Ovary (tissue), 9 donors: ENCODE results near the gene DLG5. TPM values are rescaled to one million over a fixed set of nuclear protein-coding genes. Genes with fewer than 3 reads are reported as not detected.
"Not testable (repeated sequence)": the region's sequence is repeated elsewhere in the genome, so short reads cannot be mapped to it uniquely, and the experiment has no call there.

Experiments used
- DNase-seq, 5 donors: peaks; one replicate each; pipeline ENCODE4 v3.0.0-alpha.2; 2019 to 2020
- H3K27ac ChIP-seq, 2 donors: fragments of 200-600 bp; one replicate each; pipeline versions ENCODE4 v1.5.1 to v1.8.0; 2019 to 2022
- H3K27me3 ChIP-seq: fragments of 200-600 bp; one replicate; pipeline ENCODE4 v1.8.0; 2022
- H3K36me3 ChIP-seq: fragments of 200-600 bp; sonication (generic); one replicate; pipeline ENCODE4 v1.5.1; 2019
- H3K4me1 ChIP-seq: one replicate; pipeline ENCODE4 v1.8.1; 2013; ENCODE audit warnings: mild to moderate bottlenecking, moderate library complexity; ENCODE audit not compliant: insufficient read depth
- H3K4me3 ChIP-seq: fragments of 200-600 bp; sonication (generic); one replicate; pipeline ENCODE4 v1.5.1; 2017
- H3K9me3 ChIP-seq, 2 donors: fragments of 200-600 bp in 1 of 2; sonication (generic) in 1 of 2; one replicate each; pipeline versions ENCODE4 v1.5.1 to v1.8.1; 2013 to 2019; ENCODE audit warnings: mild to moderate bottlenecking in 1 of 2, moderate library complexity in 1 of 2
- EP300 ChIP-seq: sonication (generic); formaldehyde crosslinking; IDR thresholded peaks from one replicate; pipeline ENCODE4 v1.6.1; 2017; ENCODE audit warnings: antibody characterized with exemption
- POLR2A ChIP-seq: fragments of 450-650 bp; IDR thresholded peaks from one replicate; pipeline ENCODE4 v1.6.1; 2017; ENCODE audit warnings: antibody characterized with exemption, mild to moderate bottlenecking, moderate library complexity
- WGBS, 3 donors: extraction: QIAGEN DNeasy Blood & Tissue Kit in 1 of 3; methylation state at CpG; one replicate each; pipeline versions ENCODE4 v1.1.5 to v1.1.7; 2013 to 2017; 5-methylcytosine and 5-hydroxymethylcytosine counted together
- intact Hi-C, 4 donors: fragments of 100-400 bp; cut with DNase I; formaldehyde crosslinking; loops; one replicate each; pipeline versions ENCODE4 v1.11.0 to v1.15.1; 2022 to 2023
- polyA plus RNA-seq, 2 donors: library from polyadenylated mRNA; stranded (reverse); fragments of 200-250 nt in 1 of 2; fragments of 350-450 nt in 1 of 2; fragmentation: Illumina TruSeq in 1 of 2; extraction: RNeasy Lipid Tissue Mini Kit (QIAGEN cat#74804) in 1 of 2; gene quantifications; one replicate each; pipeline ENCODE4 v1.2.3, GENCODE V29; 2013 to 2014
- total RNA-seq, 7 donors: library from RNA; depleted of rRNA in 2 of 7; stranded (reverse); fragments of >200 nt in 2 of 7; fragmentation: NEBNext Ultra II Directional in 3 of 7; extraction: Animal tissue kit (Norgen Biotek cat#: 25700) in 3 of 7; gene quantifications; one replicate each; pipeline versions ENCODE4 v1.1.0 to v1.2.4, GENCODE V29; 2016 to 2023
- TF ChIP-seq, protein P1 (sequence below), 3 donors: fragments of 450-650 bp in 2 of 3; fragments of 200-600 bp in 1 of 3; IDR thresholded peaks; one replicate each; pipeline versions ENCODE4 v1.5.1 to v1.8.0; 2016 to 2022; ENCODE audit warnings: antibody characterized with exemption in 3 of 3, mild to moderate bottlenecking in 1 of 3
- donor health status: DM: no; HTN: no; CAD: no; lungs with moderate emphysema.
- donor health status: DM: no; HTN: no; CAD: no.
- donor health status: Bipolar disorder and iron deficiency.
- donor health status: DM: yes; HTN: yes; CAD: no.
- donor health status: DM: no; HTN: no; CAD: no.
- donor health status: DM: yes; HTN: yes; CAD: no.

DLG5 gene
- total and polyA plus RNA-seq, 9 donors, result 29.1 to 71.9 (median 42.8) TPM

- H3K9me3 ChIP-seq, result no peaks in the 10 kb centered on the region
- intact Hi-C loops, result no loop called here
- H3K4me1 ChIP-seq, result no peaks in the 10 kb centered on the region
- H3K27me3 ChIP-seq, result peaks cover 2% of the 10 kb centered on the region
- TF ChIP-seq POLR2A, result no peak
- TF ChIP-seq EP300, result no peak
- TF ChIP-seq, protein P1, sequence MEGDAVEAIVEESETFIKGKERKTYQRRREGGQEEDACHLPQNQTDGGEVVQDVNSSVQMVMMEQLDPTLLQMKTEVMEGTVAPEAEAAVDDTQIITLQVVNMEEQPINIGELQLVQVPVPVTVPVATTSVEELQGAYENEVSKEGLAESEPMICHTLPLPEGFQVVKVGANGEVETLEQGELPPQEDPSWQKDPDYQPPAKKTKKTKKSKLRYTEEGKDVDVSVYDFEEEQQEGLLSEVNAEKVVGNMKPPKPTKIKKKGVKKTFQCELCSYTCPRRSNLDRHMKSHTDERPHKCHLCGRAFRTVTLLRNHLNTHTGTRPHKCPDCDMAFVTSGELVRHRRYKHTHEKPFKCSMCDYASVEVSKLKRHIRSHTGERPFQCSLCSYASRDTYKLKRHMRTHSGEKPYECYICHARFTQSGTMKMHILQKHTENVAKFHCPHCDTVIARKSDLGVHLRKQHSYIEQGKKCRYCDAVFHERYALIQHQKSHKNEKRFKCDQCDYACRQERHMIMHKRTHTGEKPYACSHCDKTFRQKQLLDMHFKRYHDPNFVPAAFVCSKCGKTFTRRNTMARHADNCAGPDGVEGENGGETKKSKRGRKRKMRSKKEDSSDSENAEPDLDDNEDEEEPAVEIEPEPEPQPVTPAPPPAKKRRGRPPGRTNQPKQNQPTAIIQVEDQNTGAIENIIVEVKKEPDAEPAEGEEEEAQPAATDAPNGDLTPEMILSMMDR (IDR thresholded peaks at IDR 0.05), result no peak
- 95 to 98% (median 97%) methylated on average over 9 of the region's 9 CpGs for WGBS, 3 donors
- DNase-seq, result no peak
- H3K36me3 ChIP-seq, result no peaks in the 10 kb centered on the region
- no peak overlapping the region for H3K4me3 ChIP-seq
- no peak overlapping the region for H3K27ac ChIP-seq
These were observed 146.4 kb downstream of the DLG5 start for GRCh38 chr10:77780180-77780579.

DNA sequence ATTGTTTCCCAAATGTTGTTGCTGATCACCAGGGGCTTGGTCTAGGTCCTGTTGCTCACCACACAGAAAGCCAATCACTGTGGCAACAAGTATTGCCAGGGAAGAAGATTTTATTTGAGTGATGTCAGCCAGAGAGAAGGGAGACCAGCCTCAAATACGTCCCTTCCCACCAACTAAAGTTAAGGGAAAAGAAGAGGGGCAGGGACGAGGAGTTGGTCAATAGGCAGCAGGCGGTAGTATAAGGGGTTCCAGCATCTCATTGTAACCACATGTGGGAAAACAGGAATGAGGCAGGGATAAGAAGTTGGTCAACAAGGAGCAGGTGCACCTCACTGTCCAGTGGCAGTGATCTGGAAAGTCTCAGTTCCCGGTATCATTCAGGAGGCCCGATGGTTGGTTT is 150.1 kb downstream of the DLG5 start:
- intact Hi-C loops, result no loop called here
- no peak for DNase-seq
- Histone ChIP-seq H3K36me3 (no peaks in the 10 kb centered on the region), H3K27me3 (no peaks in the 10 kb centered on the region), H3K9me3 (no peaks in the 10 kb centered on the region), H3K4me1 (no peaks in the 10 kb centered on the region), H3K27ac (no peak overlapping the region), H3K4me3 (no peak overlapping the region)
- TF ChIP-seq POLR2A (no peak), EP300 (no peak)
- TF ChIP-seq, protein P1 (IDR thresholded peaks at IDR 0.05), result no peak
- WGBS, 3 donors, result 93 to 94% (median 93%) methylated on average over 5 of the region's 5 CpGs

DNA sequence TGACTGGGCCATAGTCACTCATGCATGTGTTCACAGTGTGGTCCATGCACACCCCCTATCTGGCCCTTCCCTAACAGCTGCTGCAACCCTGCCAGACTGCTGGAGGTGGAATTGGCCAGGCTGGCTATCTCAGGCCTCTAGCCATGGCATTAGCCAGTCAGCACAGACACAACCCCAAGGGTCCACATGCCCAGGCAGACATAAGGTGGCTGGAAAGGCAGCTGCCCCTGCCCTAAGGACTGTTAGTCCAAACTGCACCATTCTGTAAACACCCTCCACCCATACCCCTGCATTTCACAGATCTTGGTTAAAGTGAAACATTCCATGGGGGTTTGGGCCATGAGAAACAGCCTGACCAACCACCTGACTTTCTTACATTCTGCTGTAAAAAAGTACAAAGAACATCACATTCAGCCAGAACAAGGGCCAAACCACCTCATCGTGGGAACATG is 151.6 kb downstream of the DLG5 start:
- Histone ChIP-seq H3K4me3 (no peak overlapping the region), H3K27me3 (no peaks in the 10 kb centered on the region), H3K36me3 (no peaks in the 10 kb centered on the region), H3K27ac (no peak overlapping the region), H3K9me3 (no peaks in the 10 kb centered on the region), H3K4me1 (no peaks in the 10 kb centered on the region)
- DNase-seq, result no peak
- WGBS, 3 donors, result 15 to 47% (median 32%) methylated on average over 1 of the region's 1 CpG
- intact Hi-C loops, result no loop called here
- TF ChIP-seq, protein P1 (IDR thresholded peaks at IDR 0.05), result no peak
- TF ChIP-seq EP300 (no peak), POLR2A (no peak)

- H3K27me3 ChIP-seq, result no peaks in the 10 kb centered on the region
- no peak for DNase-seq
- 86 to 91% (median 88%) methylated on average over 12 of the region's 12 CpGs for WGBS, 3 donors
- intact Hi-C loops, result no loop called here
- H3K4me1 ChIP-seq, result no peaks in the 10 kb centered on the region
- H3K9me3 ChIP-seq, result no peaks in the 10 kb centered on the region
- H3K27ac ChIP-seq, result no peak overlapping the region
- no peak overlapping the region for H3K4me3 ChIP-seq
- no peak for TF ChIP-seq EP300
- TF ChIP-seq, protein P1 (IDR thresholded peaks at IDR 0.05), result no peak
- TF ChIP-seq POLR2A, result no peak
- no peaks in the 10 kb centered on the region for H3K36me3 ChIP-seq
These were observed 152.7 kb downstream of the DLG5 start for GRCh38 chr10:77773631-77774426.

- H3K36me3 ChIP-seq, H3K27me3 ChIP-seq, H3K4me3 ChIP-seq, H3K9me3 ChIP-seq, H3K27ac ChIP-seq, H3K4me1 ChIP-seq, intact Hi-C loops, DNase-seq: not testable (repeated sequence)
- WGBS, 3 donors, result 70 to 76% (median 73%) methylated on average over 17 of the region's 17 CpGs
These were observed 153.5 kb downstream of the DLG5 start for GRCh38 chr10:77772852-77773600.
